ENCODE results near the gene DCAF4. TPM values are rescaled to one million over a fixed set of nuclear protein-coding genes. Genes with fewer than 3 reads are reported as not detected.
A peak's percentile ranks its signal among the peaks of the same experiment; 100 is the strongest.

Gene DCAF4
- total RNA-seq, 1 donor from 2014 or later = 0.64 TPM

- H3K27ac ChIP-seq = no peak overlapping the region
- peak overlapping the region; percentile 78 to 92 for H3K4me3 ChIP-seq
- H3K27me3 ChIP-seq = peaks cover 3% of the 10 kb centered on the region
- peaks cover 6% of the 10 kb centered on the region in 2 donors for H3K4me1 ChIP-seq
- TF ChIP-seq, protein P1, sequence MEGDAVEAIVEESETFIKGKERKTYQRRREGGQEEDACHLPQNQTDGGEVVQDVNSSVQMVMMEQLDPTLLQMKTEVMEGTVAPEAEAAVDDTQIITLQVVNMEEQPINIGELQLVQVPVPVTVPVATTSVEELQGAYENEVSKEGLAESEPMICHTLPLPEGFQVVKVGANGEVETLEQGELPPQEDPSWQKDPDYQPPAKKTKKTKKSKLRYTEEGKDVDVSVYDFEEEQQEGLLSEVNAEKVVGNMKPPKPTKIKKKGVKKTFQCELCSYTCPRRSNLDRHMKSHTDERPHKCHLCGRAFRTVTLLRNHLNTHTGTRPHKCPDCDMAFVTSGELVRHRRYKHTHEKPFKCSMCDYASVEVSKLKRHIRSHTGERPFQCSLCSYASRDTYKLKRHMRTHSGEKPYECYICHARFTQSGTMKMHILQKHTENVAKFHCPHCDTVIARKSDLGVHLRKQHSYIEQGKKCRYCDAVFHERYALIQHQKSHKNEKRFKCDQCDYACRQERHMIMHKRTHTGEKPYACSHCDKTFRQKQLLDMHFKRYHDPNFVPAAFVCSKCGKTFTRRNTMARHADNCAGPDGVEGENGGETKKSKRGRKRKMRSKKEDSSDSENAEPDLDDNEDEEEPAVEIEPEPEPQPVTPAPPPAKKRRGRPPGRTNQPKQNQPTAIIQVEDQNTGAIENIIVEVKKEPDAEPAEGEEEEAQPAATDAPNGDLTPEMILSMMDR (IDR thresholded peaks at IDR 0.05) = no peak
- intact Hi-C loops (cut with DNase I) = loop anchor here (5.0 kb wide), 1 partner anchor 145 kb away; no protein-coding TSS in a partner anchor
- no peak for DNase-seq (ENCODE audit: low spot score in 2 of 2)
- H3K36me3 ChIP-seq = no peaks in the 10 kb centered on the region
- H3K9me3 ChIP-seq = no peaks in the 10 kb centered on the region
Measured at GRCh38 chr14:72892103-72892878, 34.0 kb upstream of the DCAF4 start.

- Histone ChIP-seq H3K4me3 (peak overlapping the region; percentile 78 to 92), H3K27ac (peak overlapping the region in 1 of 2 donors; percentile 37), H3K9me3 (no peaks in the 10 kb centered on the region), H3K27me3 (peaks cover 3% of the 10 kb centered on the region), H3K36me3 (no peaks in the 10 kb centered on the region), H3K4me1 (peaks cover 6% of the 10 kb centered on the region in 2 donors)
- TF ChIP-seq, protein P1 (IDR thresholded peaks at IDR 0.05) = no peak
- no peak for DNase-seq (ENCODE audit: low spot score in 2 of 2)
- intact Hi-C loops (cut with DNase I) = loop anchor here (5.0 kb wide), 1 partner anchor 146 kb away; no protein-coding TSS in a partner anchor
Measured at GRCh38 chr14:72892879-72893635, 33.2 kb upstream of the DCAF4 start.

GRCh38 chr14:72893636-72894322, 32.5 kb upstream of the DCAF4 start, which contains the start of gene DPF3:
TSS of gene DPF3 (minus strand) at chr14:72894101. CDS start at chr14:72894088, 13 bp downstream.
- peaks cover 3% of the 10 kb centered on the region for H3K27me3 ChIP-seq
- peak; percentile 92 to 97 for DNase-seq (ENCODE audit: low spot score in 2 of 2)

GRCh38 chr14:72894323-72894622, 32.0 kb upstream of the DCAF4 start:
- Histone ChIP-seq H3K36me3 (no peaks in the 10 kb centered on the region), H3K4me3 (peak overlapping the region; percentile 78 to 92), H3K27me3 (peaks cover 3% of the 10 kb centered on the region), H3K4me1 (peaks cover 6% of the 10 kb centered on the region in 2 donors), H3K27ac (no peak overlapping the region), H3K9me3 (no peaks in the 10 kb centered on the region)
- TF ChIP-seq, protein P1 (IDR thresholded peaks at IDR 0.05) = no peak
- DNase-seq (ENCODE audit: low spot score in 2 of 2) = no peak
- intact Hi-C loops (cut with DNase I) = loop anchor here (1.0 to 5.0 kb wide), 3 partner anchors 33 to 147 kb away; partner anchors contain the start of gene DCAF4

More at GRCh38 chr14:72893636-72894322, 32.5 kb upstream of the DCAF4 start, which contains the start of gene DPF3:
- H3K27ac ChIP-seq = peak within 1 kb of the TSS in 1 of 2 donors; percentile 37
- H3K4me3 ChIP-seq = peak within 1 kb of the TSS; percentile 78 to 92
- intact Hi-C loops (cut with DNase I) = loop anchor here (1.0 to 5.0 kb wide), 3 partner anchors 33 to 146 kb away; partner anchors contain the start of gene DCAF4
- H3K9me3 ChIP-seq = no peaks in the 10 kb centered on the region
- no peaks in the 10 kb centered on the region for H3K36me3 ChIP-seq
- peaks cover 6% of the 10 kb centered on the region in 2 donors for H3K4me1 ChIP-seq
- TF ChIP-seq, protein P1 (IDR thresholded peaks at IDR 0.05) = no peak
